NCI-H2029 treated with DMSO at 0.1 percent for 48 hours (cell line): ENCODE results near the gene SEPTIN8.
"Not testable (repeated sequence)": the region's sequence is repeated elsewhere in the genome, so short reads cannot be mapped to it uniquely, and the experiment has no call there.

ENCODE experiments used
- DNase-seq: peaks from one replicate; lab custom pipeline; 2025; lab: John Stamatoyannopoulos, UW

SEPTIN8 gene

GRCh38 chr5:132812123-132812765 is 35.2 kb upstream of the SEPTIN8 start:
- DNase-seq = no peak

- no peak for DNase-seq
Observed at GRCh38 chr5:132810605-132811004, 33.6 kb upstream of the SEPTIN8 start.

- no peak for DNase-seq
Observed at GRCh38 chr5:132808866-132809265, 31.8 kb upstream of the SEPTIN8 start.

DNA sequence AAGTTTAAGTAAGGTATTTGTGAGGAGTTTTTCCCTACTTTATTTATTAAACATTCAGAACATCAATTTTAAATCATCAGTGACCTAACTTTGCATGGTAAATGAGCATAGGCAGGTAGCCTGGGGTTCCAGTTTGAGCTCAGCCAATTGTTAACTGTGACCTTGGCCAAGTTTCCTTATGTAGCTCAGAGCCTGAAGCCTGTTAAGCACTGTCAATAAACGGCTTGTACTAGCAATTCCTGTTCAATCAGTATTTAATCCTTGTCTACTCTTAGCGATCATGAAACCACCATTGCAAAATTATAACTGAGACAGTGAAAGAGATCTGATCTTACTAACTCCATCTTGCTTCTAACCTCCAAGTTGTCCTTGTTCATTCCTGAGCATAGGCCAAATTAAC is 31.4 kb upstream of the SEPTIN8 start:
- no peak for DNase-seq

DNA sequence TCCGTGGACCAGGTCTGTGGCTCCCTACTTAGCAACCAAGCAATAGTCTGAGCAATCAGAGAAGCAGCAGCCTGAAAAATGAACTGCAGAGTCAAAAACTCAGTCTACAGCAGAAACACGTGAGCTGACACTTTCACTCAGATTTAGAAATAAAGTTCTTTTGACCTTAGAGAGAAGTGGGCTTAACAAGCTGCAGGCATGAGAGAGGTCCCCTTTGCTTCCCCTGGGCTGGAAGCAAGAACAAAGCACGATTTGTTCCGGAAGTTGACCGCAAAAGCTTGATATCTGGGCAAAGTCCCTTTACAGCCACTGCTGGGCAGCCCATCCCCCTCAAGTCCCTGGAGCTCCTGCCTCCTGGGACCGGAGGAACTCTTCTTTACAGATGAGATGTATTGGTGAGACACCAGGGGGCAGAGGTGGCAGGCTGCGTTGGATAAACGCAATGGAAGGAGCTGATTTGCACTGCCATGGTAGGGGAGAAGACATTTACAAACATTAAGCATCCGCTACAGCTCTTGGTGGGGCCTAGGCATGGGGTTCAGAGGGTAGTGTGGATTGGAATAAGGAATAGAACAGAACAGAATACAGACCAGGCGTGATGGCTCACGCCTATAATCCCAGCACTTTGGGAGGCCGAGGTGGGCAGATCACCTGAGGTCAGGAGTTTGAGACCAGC is 30.3 kb upstream of the SEPTIN8 start:
- DNase-seq = no peak

DNA sequence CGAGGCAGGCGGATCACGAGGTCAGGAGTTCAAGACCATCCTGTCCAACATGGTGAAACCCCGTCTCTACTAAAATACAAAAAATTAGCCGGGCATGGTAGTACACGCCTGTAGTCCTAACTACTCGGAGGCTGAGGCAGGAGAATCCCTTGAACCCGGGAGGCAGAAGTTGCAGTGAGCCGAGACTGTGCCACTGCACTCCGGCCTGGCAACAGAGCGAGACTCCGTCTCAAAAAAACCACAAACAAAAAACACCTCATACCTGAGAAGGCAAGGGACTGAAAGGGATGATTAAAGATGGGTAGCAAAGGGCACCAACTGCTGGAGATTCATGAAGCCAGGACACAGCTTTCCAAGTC is 29.7 kb upstream of the SEPTIN8 start:
- DNase-seq = not testable (repeated sequence)

- not testable (repeated sequence) for DNase-seq
Observed at GRCh38 chr5:132805872-132806271, 28.8 kb upstream of the SEPTIN8 start.

GRCh38 chr5:132804219-132804618 is 27.2 kb upstream of the SEPTIN8 start:
- DNase-seq = not testable (repeated sequence)

DNA sequence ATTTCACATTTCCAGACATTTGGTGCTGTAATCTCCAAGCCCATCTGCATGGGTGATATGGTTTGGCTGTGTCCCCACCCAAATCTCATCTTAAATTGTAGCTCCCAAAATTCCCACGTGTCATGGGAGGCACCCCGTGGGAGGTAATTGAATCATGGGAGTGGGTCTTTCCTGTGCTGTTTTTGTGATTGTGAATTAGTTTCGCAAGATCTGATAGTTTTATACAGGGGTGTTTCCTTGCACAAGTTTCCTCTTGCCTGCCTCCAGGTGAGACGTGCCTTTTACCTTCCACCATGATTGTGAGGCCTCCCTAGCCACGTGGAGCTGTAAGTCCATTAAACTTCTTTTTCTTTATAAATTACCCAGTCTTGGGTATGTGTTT is 25.6 kb upstream of the SEPTIN8 start:
- not testable (repeated sequence) for DNase-seq

GRCh38 chr5:132802044-132802684 is 25.1 kb upstream of the SEPTIN8 start:
- no peak for DNase-seq

DNA sequence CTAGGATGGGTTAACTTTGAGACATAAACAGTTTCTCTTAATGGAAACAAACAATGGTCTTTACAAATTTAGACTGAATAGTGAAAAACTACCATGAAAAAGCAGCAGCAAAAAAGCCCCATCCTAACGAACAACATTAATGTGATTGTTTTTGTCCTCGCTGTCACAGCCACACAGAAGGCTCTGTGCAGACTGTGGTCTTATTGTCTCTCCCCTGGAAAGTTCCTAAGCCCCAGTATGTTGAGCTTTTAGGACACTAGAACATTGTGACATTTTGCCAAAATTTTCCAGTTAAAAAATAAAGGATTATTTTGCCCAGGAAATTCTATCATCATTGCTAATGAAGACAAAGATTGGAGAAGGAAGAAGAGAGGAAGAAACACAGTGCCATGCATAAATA is 23.5 kb upstream of the SEPTIN8 start:
- no peak for DNase-seq

- no peak for DNase-seq
Observed at GRCh38 chr5:132799392-132799791, 22.4 kb upstream of the SEPTIN8 start.

DNA sequence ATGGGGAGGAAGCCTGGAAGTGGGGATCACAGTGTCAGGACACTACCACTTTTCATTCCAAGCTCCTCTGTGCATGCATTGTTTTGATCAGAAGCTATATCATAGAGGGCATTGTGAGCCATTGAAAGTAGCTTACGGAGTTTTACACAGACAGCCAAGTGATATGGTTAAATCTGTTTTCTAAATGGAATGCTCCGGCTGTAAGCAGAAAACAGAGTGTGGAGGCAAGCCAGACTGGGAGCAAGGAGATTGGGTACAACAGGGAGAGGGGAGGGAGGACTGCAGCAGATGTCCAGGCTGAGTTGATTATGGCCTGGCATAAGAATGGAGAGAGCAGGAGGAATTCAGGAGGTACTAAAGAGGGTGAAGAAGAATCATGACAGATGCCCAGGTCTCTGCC is 20.6 kb upstream of the SEPTIN8 start:
- DNase-seq = no peak

DNA sequence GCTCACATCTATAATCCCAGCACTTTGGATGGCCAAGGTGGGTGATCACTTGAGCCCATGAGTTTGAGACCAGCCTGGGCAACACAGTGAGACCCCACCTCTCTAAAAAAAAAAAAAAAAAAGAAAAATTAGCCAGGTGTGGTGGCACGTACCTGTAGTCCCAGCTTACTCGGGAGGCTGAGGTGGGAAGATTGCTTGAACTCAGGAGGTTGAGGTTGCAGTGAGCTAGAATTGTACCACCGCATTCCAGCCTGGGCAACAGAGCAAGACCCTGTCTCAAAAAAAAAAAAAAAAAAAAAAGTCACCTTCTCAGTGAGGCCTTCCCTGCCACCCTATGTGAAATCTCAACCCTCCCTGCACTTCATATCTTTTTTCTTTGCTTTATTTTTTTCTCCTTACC is 14.0 kb upstream of the SEPTIN8 start:
- DNase-seq = no peak

DNA sequence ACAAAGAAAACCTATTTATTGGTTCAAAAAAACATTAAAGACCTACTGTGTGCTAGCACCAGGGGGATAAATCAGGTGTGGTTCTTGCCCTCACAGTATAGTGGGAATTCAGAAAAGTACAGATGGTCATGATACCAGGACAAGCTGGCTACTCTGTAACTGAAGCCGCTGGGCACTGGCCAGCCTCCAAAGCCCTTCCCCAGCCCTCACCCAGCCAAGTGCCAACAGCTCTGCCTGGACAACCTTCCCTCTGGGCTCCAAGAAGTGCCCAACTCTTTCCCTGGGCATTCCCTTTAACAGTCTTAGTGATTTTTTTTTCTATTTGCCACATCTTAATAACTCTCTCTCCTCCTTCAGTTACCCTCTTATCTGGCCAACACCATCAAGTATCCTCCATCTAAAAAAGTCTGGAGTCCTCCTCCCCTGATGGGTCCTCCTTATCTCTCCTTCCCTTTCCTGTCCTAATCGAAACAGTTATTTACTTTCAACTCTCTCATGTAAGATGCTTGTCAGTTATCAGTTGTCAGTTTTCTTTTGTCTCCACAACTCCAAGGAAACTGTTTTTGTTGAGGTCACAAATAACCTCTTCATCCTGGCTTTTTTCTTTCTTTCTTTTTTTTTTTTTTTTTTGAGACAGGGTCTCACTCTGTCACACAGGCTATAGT is 13.3 kb upstream of the SEPTIN8 start:
- DNase-seq = no peak

DNA sequence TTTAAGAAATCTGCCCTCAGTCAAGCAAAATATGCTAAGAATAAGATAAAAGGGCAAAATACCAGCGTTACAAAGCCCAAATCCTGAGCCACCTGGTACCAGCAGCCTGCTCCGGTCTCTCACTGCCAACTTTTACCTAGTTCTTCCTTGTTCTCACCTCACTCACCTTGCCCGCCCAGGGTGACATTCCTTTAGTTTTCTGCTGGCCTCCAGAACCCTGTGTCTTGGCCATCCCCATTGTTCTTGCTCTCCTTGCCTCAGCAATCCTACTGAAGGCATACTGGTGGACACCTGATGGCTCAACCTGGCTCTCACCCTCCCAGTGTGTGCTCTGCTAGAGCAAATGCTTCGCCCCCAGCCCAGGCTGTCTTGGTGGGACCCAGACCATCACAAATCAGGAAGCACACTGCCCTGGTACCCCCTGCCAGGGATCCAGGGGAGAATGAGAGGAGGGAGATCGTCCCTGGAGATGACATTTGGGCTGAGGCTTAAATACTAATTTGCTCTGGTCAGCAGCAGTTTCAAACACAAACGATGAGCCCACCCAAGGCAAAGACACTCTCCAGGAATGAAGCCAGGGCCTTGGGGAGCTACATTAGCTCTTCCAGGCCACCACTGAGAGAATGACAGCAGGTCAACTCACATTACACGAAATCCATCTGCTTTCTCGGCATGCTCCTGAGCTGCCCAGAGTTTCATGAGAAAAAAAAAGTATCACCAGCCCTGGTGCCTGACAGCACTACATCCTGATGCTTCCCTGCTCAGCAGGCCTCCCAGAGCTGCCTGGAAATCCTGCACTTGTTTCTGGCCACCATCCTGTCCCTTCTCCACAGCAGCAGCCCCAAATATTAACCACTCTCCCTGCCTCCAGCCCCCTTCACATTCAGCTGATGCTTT is 12.2 kb upstream of the SEPTIN8 start:
- no peak for DNase-seq

DNA sequence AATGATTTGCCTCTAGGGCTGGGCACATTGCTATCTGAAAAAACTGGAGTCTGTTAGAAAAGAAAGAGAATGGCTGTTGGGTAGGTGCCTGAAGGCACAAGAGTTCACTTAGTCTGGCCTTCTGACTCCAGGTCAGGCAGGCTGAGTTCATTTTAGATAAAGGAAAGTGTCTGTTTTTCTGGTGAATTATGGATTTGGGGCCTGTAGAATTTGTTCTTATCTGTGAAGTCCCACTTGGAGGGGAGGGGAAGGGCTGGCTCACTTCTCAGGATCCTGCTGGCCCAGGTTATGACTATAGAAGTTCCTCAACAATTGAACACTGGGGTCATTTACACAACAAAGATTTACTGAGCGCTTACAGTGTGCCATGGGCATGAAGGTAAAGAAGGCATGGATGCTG is 11.5 kb upstream of the SEPTIN8 start:
- DNase-seq = no peak

DNA sequence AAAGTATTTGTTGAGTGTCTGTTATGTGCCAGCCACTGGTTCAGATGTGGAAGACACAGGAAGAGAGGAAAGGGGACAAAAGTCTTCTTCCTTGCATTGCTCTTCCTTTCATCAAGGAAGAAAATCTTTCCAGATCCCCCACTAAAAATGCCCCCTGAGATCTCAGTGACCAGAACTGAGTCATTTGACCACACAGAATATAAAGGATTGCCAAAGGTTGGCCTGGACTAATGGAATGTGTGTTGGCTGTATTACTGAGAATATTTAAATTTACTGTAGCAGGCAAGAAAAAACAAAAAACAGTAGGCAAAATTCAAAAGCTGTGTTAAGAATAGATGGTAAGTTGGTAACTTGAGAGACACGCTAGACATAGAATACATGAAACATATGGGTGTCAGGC is 10.0 kb upstream of the SEPTIN8 start:
- no peak for DNase-seq

DNA sequence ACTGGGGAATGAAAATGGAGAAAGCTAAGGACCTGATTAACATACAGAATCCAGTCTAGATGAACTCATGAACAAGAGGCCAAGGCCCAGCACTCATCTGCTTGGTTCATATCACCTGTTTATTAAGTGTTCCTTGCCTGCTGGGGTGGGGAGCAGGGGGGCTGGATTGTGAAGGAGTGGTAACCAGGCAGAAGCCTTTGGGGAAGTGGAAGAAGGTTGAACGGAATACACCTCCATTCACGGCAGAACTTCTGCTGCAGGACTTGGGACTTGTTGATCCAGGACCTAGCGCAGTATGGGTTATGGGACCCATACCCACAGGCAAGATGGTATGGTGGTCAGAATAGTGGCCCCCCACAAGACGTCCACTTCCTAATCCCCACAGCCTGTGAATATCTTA is 8.8 kb upstream of the SEPTIN8 start:
- no peak for DNase-seq

GRCh38 chr5:132785365-132785764 is 8.3 kb upstream of the SEPTIN8 start:
- no peak for DNase-seq

- no peak for DNase-seq
Observed at GRCh38 chr5:132782101-132782500, 5.1 kb upstream of the SEPTIN8 start.

DNA sequence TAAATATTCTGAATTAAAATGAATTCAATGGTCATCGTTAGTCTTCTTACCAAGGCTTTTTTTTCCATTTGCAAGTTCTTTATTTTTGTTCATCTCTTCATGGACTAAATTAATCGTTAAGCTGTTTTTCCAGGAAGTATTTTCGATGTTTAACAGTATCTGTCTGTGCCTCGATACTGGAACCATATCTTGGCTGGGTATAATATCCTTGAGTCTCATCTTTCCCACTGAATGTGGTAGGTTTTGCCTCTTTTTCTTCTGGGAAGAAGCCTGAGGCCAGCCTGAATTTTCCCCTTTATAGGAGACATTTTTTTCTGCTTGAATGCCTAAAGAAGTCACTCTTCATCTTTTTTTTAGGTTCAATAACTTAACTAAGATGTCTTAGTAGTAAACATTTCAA is 4.0 kb upstream of the SEPTIN8 start:
- DNase-seq = no peak
